Hepatocyte (in vitro differentiated cells): ENCODE results near the gene CBX6. TPM values are rescaled to one million over a fixed set of nuclear protein-coding genes. Genes with fewer than 3 reads are reported as not detected.

Source experiments
- DNase-seq: peaks from one replicate; pipeline ENCODE4 v3.0.0-alpha.2; 2016; ENCODE audit warnings: low spot score
- H2AFZ ChIP-seq: fragments of 200-600 bp; sonication (generic); 2 replicates; pipeline ENCODE4 v1.6.0; 2016; ENCODE audit warnings: antibody characterized with exemption, mild to moderate bottlenecking
- H3K27ac ChIP-seq: fragments of 200-600 bp; sonication (generic); 2 replicates; pipeline ENCODE4 v1.5.1; 2016; ENCODE audit warnings: mild to moderate bottlenecking
- H3K27me3 ChIP-seq: fragments of 200-600 bp; sonication (generic); 2 replicates; pipeline ENCODE4 v1.6.1; 2016
- H3K36me3 ChIP-seq: fragments of 200-600 bp; sonication (generic); replicated peaks from 2 replicates; pipeline ENCODE4 v1.5.1; 2016; ENCODE audit warnings: low read depth; ENCODE audit not compliant: insufficient read depth
- H3K4me1 ChIP-seq: fragments of 200-600 bp; sonication (generic); 2 replicates; pipeline ENCODE4 v1.5.1; 2016; ENCODE audit warnings: mild to moderate bottlenecking, moderate library complexity; ENCODE audit not compliant: insufficient read depth
- H3K4me2 ChIP-seq: fragments of 200-600 bp; sonication (generic); 2 replicates; pipeline ENCODE4 v1.6.0; 2016
- H3K4me3 ChIP-seq: fragments of 200-600 bp; sonication (generic); 2 replicates; pipeline ENCODE4 v1.5.1; 2016; ENCODE audit warnings: mild to moderate bottlenecking
- H3K79me2 ChIP-seq: fragments of 200-600 bp; sonication (generic); 2 replicates; pipeline ENCODE4 v1.6.0; 2017; ENCODE audit warnings: mild to moderate bottlenecking
- H3K9me2 ChIP-seq: fragments of 200-600 bp; sonication (generic); replicated peaks from 2 replicates; pipeline ENCODE4 v1.6.0; 2017; ENCODE audit warnings: mild to moderate bottlenecking; ENCODE audit not compliant: insufficient read depth
- H3K9me3 ChIP-seq: fragments of 200-600 bp; sonication (generic); 2 replicates; pipeline ENCODE4 v1.5.1; 2016; ENCODE audit warnings: low read depth, mild to moderate bottlenecking
- H4K20me1 ChIP-seq: fragments of 200-600 bp; sonication (generic); 2 replicates; pipeline ENCODE4 v1.6.0; 2016; ENCODE audit warnings: mild to moderate bottlenecking; ENCODE audit not compliant: insufficient read depth, poor library complexity, severe bottlenecking
- CTCF ChIP-seq: fragments of 200-600 bp; sonication (generic); IDR thresholded peaks from 2 replicates; pipeline ENCODE4 v1.5.1; 2016; ENCODE audit warnings: antibody characterized with exemption, mild to moderate bottlenecking; ENCODE audit not compliant: poor library complexity
- EZH2 ChIP-seq: fragments of 200-600 bp; sonication (generic); IDR thresholded peaks from 2 replicates; pipeline ENCODE4 v1.6.1; 2016; ENCODE audit warnings: antibody characterized with exemption, mild to moderate bottlenecking, borderline replicate concordance
- EZH2phosphoT487 ChIP-seq: fragments of 200-600 bp; sonication (generic); IDR thresholded peaks from one replicate; pipeline ENCODE4 v1.6.1; 2018; ENCODE audit warnings: antibody characterized with exemption, mild to moderate bottlenecking, low read depth, moderate library complexity; ENCODE audit not compliant: unreplicated experiment, severe bottlenecking
- WGBS: methylation state at CpG from one replicate; pipeline ENCODE4 v1.1.6; 2016; ENCODE audit warnings: low lambda C conversion rate; ENCODE audit errors: missing lambda C conversion rate; 5-methylcytosine and 5-hydroxymethylcytosine counted together
- polyA plus RNA-seq: library from polyadenylated mRNA; unstranded; fragments of >200 nt; fragmentation: Nextera tagmentation; extraction: Ambion mirVana; gene quantifications from 2 replicates; pipeline ENCODE4 v1.2.1, GENCODE V29; 2016
- total RNA-seq: library from RNA; depleted of rRNA; stranded (reverse); fragments of >200 nt; gene quantifications from 2 replicates; pipeline ENCODE4 v1.2.3, GENCODE V29; 2014

CBX6 gene
- total and polyA plus RNA-seq, 2 experiments from 2014 or later = 42.9 to 45.4 TPM

GRCh38 chr22:38837414-38837928 is 34.5 kb downstream of the CBX6 start:
- Histone ChIP-seq H3K36me3 (no peaks in the 10 kb centered on the region), H3K9me2 (no peaks in the 10 kb centered on the region), H3K4me3 (no peak overlapping the region), H2AFZ (no peak overlapping the region), H3K4me1 (no peaks in the 10 kb centered on the region), H3K79me2 (peaks cover 3% of the 10 kb centered on the region), H3K9me3 (no peaks in the 10 kb centered on the region), H4K20me1 (peaks cover 2% of the 10 kb centered on the region), H3K27me3 (peaks cover 13% of the 10 kb centered on the region), H3K27ac (no peak overlapping the region), H3K4me2 (no peak overlapping the region)
- 84% methylated on average over 6 of the region's 6 CpGs for WGBS
- TF ChIP-seq EZH2phosphoT487 (no peak), EZH2 (no peak), CTCF (no peak)
- no peak for DNase-seq

- Histone ChIP-seq H3K4me2 (no peak overlapping the region), H3K36me3 (no peaks in the 10 kb centered on the region), H3K9me3 (no peaks in the 10 kb centered on the region), H3K9me2 (no peaks in the 10 kb centered on the region), H3K27me3 (no peaks in the 10 kb centered on the region), H3K4me1 (no peaks in the 10 kb centered on the region), H3K79me2 (no peaks in the 10 kb centered on the region), H4K20me1 (no peaks in the 10 kb centered on the region), H3K4me3 (no peak overlapping the region), H2AFZ (no peak overlapping the region), H3K27ac (no peak overlapping the region)
- no peak for DNase-seq
- TF ChIP-seq EZH2 = no peak
- TF ChIP-seq EZH2phosphoT487 = no peak
- no peak for TF ChIP-seq CTCF
- 51% methylated on average over 19 of the region's 19 CpGs for WGBS
Observed at GRCh38 chr22:38835888-38836301, 36.1 kb downstream of the CBX6 start.

GRCh38 chr22:38834991-38835390 is 37.0 kb downstream of the CBX6 start:
- Histone ChIP-seq H3K79me2 (no peaks in the 10 kb centered on the region), H3K4me2 (no peak overlapping the region), H3K36me3 (no peaks in the 10 kb centered on the region), H2AFZ (no peak overlapping the region), H3K9me3 (no peaks in the 10 kb centered on the region), H4K20me1 (no peaks in the 10 kb centered on the region), H3K4me1 (no peaks in the 10 kb centered on the region), H3K9me2 (no peaks in the 10 kb centered on the region), H3K27ac (no peak overlapping the region), H3K27me3 (no peaks in the 10 kb centered on the region), H3K4me3 (no peak overlapping the region)
- no peak for TF ChIP-seq CTCF
- no peak for TF ChIP-seq EZH2
- no peak for TF ChIP-seq EZH2phosphoT487
- DNase-seq = no peak
- WGBS = 97% methylated on average over 5 of the region's 5 CpGs
